ENCODE data around the gene IL36B. TPM values are rescaled to one million over a fixed set of nuclear protein-coding genes. Genes with fewer than 3 reads are reported as not detected.

The IL36B gene
- total and polyA plus RNA-seq, 2 donors (not counting 1 experiment from before 2014, with no cell fraction given), result not detected

GRCh38 chr2:113012436-113013335 is 40.0 kb downstream of the IL36B start:
- H3K9me3 Mint-ChIP-seq (ENCODE audit: insufficient read depth), result no peaks in the 10 kb centered on the region
- Histone ChIP-seq H3K4me2 (replicated peaks; ENCODE audit: low read depth, low read length, poor library complexity, severe bottlenecking) (no peak overlapping the region), H2AFZ (ENCODE audit: insufficient read depth, low read depth, low read length, poor library complexity, severe bottlenecking) (no peak overlapping the region), H3K9me3 (ENCODE audit: control extremely low read depth in 1 of 3, control insufficient read depth in 2 of 3, insufficient read depth in 1 of 3, low read length in 2 of 3) (no peaks in the 10 kb centered on the region), H3K27me3 (replicated peaks in 1 of 4; ENCODE audit: control extremely low read depth in 1 of 4, control insufficient read depth in 3 of 4, insufficient read depth in 4 of 4, low read length in 3 of 4) (peaks cover 0 to 11% (median 1%) of the 10 kb centered on the region in 4 experiments), H3K4me1 (ENCODE audit: control insufficient read depth in 2 of 2, insufficient read depth in 2 of 2, low read length in 2 of 2) (no peaks in the 10 kb centered on the region), H4K20me1 (ENCODE audit: control insufficient read depth, insufficient read depth, low read length, poor library complexity, severe bottlenecking) (no peaks in the 10 kb centered on the region), H3K9ac (ENCODE audit: low read length) (no peak overlapping the region), H3K79me2 (ENCODE audit: control insufficient read depth, insufficient read depth, low read length) (no peaks in the 10 kb centered on the region), H3K36me3 (replicated peaks in 1 of 2; ENCODE audit: control extremely low read depth in 1 of 2, control insufficient read depth in 1 of 2, extremely low read depth in 1 of 2, insufficient read depth in 2 of 2, low read length in 1 of 2) (no peaks in the 10 kb centered on the region), H3K27ac (ENCODE audit: low read length in 2 of 2) (no peak overlapping the region), H3K4me3 (ENCODE audit: control extremely low read depth in 1 of 5, extremely low read depth in 1 of 5, insufficient read depth in 1 of 5, low read depth in 2 of 5, low read length in 4 of 5) (no peak overlapping the region)
- H3K27me3 Mint-ChIP-seq, result peaks cover 43% of the 10 kb centered on the region
- no peak overlapping the region for H3K4me3 Mint-ChIP-seq
- no peak overlapping the region for H3K27ac Mint-ChIP-seq
- no peaks in the 10 kb centered on the region for H3K4me1 Mint-ChIP-seq
- POLR2A ChIA-PET, result no interaction called here
- intact Hi-C loops (cut with micrococcal nuclease), result no loop called here
- WGBS (ENCODE audit: insufficient coverage), result 81% methylated on average over 8 of the region's 8 CpGs
- ATAC-seq (ENCODE audit: low read depth), result no peak
- CTCF ChIA-PET, result no interaction called here
- no peak for DNase-seq
- TF ChIP-seq EZH2 (IDR thresholded peaks at IDR 0.05; ENCODE audit: borderline replicate concordance, insufficient read depth, low read depth, low read length, poor library complexity, severe bottlenecking), result no peak
- no peak for TF ChIP-seq CTCF (IDR thresholded peaks at IDR 0.05)

GRCh38 chr2:113011108-113011507 is 41.6 kb downstream of the IL36B start:
- Histone ChIP-seq H3K79me2 (ENCODE audit: control insufficient read depth, insufficient read depth, low read length) (no peaks in the 10 kb centered on the region), H3K9me3 (ENCODE audit: control extremely low read depth in 1 of 3, control insufficient read depth in 2 of 3, insufficient read depth in 1 of 3, low read length in 2 of 3) (no peaks in the 10 kb centered on the region), H3K4me1 (ENCODE audit: control insufficient read depth in 2 of 2, insufficient read depth in 2 of 2, low read length in 2 of 2) (no peaks in the 10 kb centered on the region), H2AFZ (ENCODE audit: insufficient read depth, low read depth, low read length, poor library complexity, severe bottlenecking) (no peak overlapping the region), H3K9ac (ENCODE audit: low read length) (no peak overlapping the region), H3K27ac (ENCODE audit: low read length in 2 of 2) (no peak overlapping the region), H3K36me3 (replicated peaks in 1 of 2; ENCODE audit: control extremely low read depth in 1 of 2, control insufficient read depth in 1 of 2, extremely low read depth in 1 of 2, insufficient read depth in 2 of 2, low read length in 1 of 2) (no peaks in the 10 kb centered on the region), H3K4me2 (replicated peaks; ENCODE audit: low read depth, low read length, poor library complexity, severe bottlenecking) (no peak overlapping the region), H4K20me1 (ENCODE audit: control insufficient read depth, insufficient read depth, low read length, poor library complexity, severe bottlenecking) (no peaks in the 10 kb centered on the region), H3K4me3 (ENCODE audit: control extremely low read depth in 1 of 5, extremely low read depth in 1 of 5, insufficient read depth in 1 of 5, low read depth in 2 of 5, low read length in 4 of 5) (no peak overlapping the region), H3K27me3 (replicated peaks in 1 of 4; ENCODE audit: control extremely low read depth in 1 of 4, control insufficient read depth in 3 of 4, insufficient read depth in 4 of 4, low read length in 3 of 4) (peaks cover 0 to 2% (median 0%) of the 10 kb centered on the region in 4 experiments)
- no peak for DNase-seq
- Mint-ChIP-seq H3K27ac (no peak overlapping the region), H3K27me3 (peaks cover 33% of the 10 kb centered on the region), H3K4me3 (no peak overlapping the region), H3K9me3 (ENCODE audit: insufficient read depth) (no peaks in the 10 kb centered on the region), H3K4me1 (no peaks in the 10 kb centered on the region)
- ATAC-seq (ENCODE audit: low read depth), result no peak
- ChIA-PET CTCF (no interaction called here), POLR2A (no interaction called here)
- intact Hi-C loops (cut with micrococcal nuclease), result no loop called here
- TF ChIP-seq EZH2 (IDR thresholded peaks at IDR 0.05; ENCODE audit: borderline replicate concordance, insufficient read depth, low read depth, low read length, poor library complexity, severe bottlenecking) (no peak), CTCF (IDR thresholded peaks at IDR 0.05) (no peak)
- WGBS (ENCODE audit: insufficient coverage), result no CpG with 5 or more reads among the region's 1 CpG
